ENCODE results near the gene SND1.

DNA sequence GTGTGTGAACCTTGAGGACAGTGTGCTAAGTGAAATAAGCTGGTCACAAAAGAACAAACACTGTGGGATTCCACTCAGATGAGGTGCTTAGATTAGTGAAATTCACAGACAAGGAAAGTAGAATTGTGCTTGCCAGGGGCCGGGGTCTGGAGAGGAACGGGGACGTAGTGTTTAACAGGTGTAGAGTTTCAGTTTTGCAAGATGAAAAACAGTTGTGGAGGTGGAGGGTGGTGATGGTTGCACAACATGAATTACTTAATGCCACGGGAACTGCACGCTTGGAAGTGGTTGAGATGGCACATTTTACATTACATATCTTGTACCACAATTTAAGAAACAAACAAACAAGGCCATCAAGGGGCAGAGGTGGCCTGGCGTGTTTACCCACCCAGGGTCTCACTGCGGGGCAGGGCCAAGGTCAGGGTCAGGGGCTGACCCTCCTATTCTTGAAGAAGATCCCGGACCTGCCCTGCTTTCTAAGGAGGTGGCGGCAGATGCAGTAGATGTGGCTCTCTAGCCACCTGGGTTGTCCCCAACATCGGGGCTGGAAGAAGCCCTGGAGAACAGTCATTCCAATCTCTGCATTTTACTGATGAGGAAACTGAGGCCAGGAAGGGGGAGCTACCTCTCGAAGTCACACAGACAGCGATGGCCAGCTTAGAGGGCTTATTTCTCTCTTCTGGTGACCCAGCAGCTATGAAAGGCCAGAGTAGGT is 470.7 kb downstream of the SND1 start:
- TF ChIP-seq, protein P1, sequence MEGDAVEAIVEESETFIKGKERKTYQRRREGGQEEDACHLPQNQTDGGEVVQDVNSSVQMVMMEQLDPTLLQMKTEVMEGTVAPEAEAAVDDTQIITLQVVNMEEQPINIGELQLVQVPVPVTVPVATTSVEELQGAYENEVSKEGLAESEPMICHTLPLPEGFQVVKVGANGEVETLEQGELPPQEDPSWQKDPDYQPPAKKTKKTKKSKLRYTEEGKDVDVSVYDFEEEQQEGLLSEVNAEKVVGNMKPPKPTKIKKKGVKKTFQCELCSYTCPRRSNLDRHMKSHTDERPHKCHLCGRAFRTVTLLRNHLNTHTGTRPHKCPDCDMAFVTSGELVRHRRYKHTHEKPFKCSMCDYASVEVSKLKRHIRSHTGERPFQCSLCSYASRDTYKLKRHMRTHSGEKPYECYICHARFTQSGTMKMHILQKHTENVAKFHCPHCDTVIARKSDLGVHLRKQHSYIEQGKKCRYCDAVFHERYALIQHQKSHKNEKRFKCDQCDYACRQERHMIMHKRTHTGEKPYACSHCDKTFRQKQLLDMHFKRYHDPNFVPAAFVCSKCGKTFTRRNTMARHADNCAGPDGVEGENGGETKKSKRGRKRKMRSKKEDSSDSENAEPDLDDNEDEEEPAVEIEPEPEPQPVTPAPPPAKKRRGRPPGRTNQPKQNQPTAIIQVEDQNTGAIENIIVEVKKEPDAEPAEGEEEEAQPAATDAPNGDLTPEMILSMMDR (IDR thresholded peaks at IDR 0.05; ENCODE audit: low read depth, low read length, poor library complexity, severe bottlenecking) = no peak
- TF ChIP-seq EZH2phosphoT487 (IDR thresholded peaks at IDR 0.05; ENCODE audit: borderline replicate concordance, low read length) = no peak
